ENCODE data around the gene DPAGT1.
"Not testable (repeated sequence)": the region's sequence is repeated elsewhere in the genome, so short reads cannot be mapped to it uniquely, and the experiment has no call there.

The DPAGT1 gene

DNA sequence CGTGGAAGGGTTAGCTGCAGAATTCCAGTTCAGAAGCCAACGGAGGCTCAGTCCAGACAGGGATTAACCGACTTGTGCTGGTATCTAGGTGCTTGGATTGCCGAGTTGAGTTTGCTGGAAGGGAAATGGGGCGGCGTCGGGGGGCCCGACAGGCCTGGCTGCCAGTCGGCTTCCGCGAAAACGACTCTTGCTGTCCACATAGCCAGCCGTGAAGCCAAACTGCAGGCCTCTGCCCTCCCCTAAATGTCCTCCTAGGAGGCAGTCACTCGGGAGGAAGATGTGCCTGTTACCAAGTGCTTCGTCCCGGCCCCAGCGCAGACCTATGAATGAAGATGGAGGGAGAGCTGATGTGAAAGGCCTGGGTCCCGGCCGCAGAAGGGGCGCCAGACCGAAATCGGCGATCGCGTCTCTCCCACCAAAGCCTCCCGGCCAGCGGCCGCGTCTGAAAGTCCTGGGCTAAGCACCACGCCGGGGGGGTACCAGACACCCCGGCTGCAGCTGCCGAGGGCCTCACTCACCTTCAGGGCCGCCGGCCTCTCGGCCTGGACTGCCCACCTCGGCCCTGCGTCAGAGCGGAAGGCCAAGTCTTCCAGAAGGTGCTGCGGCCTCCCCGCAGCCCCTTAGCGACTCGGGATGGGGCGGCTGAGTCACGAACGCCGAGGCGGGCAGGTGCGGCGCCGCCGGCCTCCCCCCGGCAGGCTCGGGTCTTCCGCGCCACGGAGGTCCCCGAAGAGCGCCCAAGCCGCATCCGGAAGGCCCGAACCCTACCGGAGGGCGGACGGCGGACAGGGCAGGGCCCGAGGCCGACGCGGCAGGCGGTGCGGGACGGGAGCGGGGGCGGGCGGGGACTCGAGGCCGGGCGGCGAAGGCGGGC, 7.5 kb downstream of the DPAGT1 start:
- DNase-seq (ENCODE audit: low read depth in 2 of 2) = no peak

- no peak for DNase-seq (ENCODE audit: low read depth in 2 of 2)
These were observed 8.5 kb downstream of the DPAGT1 start for GRCh38 chr11:119092880-119093842.

DNA sequence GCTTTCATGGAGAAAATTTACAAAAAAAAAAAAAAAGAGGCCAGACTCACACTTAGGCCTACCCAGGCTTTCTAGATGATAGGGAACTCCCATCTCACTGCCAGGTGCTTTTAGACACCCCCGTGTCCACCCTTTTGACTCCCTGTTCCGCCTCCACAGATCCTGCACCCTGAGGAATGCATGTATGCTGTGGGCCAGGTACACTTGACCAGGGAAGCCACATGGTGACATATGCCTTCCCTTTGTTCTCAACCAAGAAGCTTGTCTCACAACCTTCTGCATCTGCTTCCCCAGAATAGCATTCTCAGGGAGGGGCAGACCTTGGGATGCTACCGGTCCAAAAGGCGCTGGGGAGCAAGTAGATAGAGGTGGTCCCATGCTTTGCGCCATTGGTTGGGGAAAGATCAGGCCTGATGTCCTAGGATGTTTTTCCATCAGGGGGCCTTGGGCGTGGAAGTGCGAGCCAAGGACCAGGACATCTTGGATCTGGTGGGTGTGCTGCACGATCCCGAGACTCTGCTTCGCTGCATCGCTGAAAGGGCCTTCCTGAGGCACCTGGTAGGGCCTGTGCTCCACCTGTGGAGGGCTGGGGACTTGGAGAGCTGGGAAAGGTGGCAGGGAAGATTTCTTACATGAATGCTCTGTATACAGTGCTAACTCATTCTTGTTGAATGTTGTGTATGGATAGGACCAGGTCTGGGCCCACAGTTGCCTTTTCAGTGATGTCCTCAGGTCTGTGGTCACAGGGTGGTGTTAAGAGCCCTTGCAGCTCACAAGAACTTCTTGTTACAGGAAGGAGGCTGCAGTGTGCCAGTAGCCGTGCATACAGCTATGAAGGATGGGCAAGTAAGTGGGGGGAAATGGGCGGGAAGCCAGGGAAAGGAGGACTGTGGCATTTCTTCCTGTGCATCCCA, 9.4 kb downstream of the DPAGT1 start:
- DNase-seq (ENCODE audit: low read depth in 2 of 2) = no peak

DNA sequence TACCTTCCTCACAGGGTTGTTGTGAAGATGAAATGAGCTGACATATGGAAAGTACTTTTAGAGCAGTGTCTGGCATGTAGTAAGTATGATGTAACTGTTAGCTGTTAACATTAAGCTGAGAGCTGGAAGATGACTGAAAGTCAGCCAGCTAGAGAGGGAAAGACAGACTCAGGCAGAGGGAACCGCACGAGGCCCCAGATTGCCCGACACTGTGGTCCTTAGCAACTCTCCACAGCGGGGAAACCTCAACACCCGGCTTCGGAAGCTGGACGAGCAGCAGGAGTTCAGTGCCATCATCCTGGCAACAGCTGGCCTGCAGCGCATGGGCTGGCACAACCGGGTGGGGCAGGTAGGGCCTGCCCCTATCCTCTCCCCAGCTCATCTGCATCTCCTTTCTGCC, 10.5 kb downstream of the DPAGT1 start:
- DNase-seq (ENCODE audit: low read depth in 2 of 2) = no peak

GRCh38 chr11:119089319-119089718, 12.3 kb downstream of the DPAGT1 start:
- DNase-seq (ENCODE audit: low read depth in 2 of 2) = no peak

DNA sequence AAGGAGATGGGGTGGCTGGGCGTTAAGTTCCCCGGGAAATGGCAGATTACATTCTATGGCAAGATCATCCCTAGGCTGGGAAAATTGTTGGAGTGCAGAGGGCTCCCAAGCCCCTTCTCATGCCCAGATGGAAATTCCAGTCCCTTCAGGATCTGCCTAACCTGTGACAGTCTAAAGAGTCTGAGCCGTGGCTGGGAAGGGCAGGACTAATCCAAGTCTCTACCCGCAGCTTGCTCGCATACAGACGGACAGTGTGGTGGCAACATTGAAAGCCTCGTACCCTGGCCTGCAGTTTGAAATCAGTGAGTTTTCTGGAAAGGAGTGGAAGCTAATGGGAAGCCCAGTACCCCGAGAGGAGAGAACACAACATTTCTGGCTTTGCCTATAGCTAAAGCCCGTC, 13.2 kb downstream of the DPAGT1 start:
- no peak for DNase-seq (ENCODE audit: low read depth in 2 of 2)

- no peak for DNase-seq (ENCODE audit: low read depth in 2 of 2)
These were observed 13.9 kb downstream of the DPAGT1 start for GRCh38 chr11:119087747-119088241.

DNA sequence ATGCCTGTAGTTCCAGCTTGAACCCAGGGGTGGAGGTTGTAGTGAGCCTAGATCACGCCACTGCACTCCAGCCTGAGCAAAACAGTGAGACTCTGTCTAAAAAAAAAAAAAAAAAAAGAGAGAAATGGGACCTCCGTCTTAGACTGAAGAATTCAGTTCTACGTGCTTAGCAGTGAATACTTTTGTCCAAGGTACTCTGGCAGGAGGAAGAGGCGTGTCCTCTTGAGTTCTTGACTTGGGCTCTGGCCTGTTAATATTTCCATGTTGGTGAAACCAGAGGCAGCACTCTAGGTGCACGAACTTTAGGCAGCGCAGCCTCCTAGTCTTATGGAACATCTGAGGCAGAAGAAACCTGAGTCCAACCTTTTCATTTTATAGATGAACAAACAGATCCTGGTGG, 14.5 kb downstream of the DPAGT1 start:
- no peak for DNase-seq (ENCODE audit: low read depth in 2 of 2)

- DNase-seq (ENCODE audit: low read depth in 2 of 2) = no peak
These were observed 16.2 kb downstream of the DPAGT1 start for GRCh38 chr11:119085437-119085847.

DNA sequence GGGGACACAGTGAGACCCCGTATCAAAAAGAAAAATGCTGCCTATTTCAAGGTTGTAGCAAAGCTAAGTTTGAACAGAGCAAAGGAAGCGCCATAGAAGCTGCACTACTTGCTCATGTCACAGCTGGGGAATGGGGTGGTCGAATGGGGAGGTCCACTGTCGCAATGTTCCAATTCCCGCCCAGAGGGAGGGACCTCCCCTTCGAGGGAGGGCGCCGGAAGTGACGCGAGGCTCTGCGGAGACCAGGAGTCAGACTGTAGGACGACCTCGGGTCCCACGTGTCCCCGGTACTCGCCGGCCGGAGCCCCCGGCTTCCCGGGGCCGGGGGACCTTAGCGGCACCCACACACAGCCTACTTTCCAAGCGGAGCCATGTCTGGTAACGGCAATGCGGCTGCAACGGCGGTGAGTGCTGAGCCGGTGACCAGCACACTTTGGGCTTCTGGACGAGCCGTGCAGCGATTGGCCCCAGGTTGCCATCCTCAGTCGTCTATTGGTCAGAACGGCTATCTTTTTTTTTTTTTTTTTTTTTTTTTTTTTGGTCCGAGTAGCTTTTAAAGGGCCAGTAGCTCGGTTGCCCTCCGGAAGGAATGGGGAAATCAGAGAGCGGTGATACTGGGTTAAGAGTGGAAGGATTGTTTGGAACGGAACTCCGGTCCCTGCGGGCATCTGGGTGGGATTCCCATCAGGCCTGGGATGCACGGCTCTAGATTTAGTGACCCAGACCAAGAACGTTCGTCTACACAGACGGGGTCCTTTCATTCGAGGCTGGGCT, 16.8 kb downstream of the DPAGT1 start, which contains the start of gene HMBS:
Gene HMBS, plus strand, starts transcription at position 219 of the 774 bp plus-strand sequence. Its CDS starts 153 bp downstream, at position 372.
- DNase-seq (ENCODE audit: low read depth in 2 of 2) = peak; percentile 83 to 86

GRCh38 chr11:119081682-119082260, 19.9 kb downstream of the DPAGT1 start:
- DNase-seq (ENCODE audit: low read depth in 2 of 2) = no peak

DNA sequence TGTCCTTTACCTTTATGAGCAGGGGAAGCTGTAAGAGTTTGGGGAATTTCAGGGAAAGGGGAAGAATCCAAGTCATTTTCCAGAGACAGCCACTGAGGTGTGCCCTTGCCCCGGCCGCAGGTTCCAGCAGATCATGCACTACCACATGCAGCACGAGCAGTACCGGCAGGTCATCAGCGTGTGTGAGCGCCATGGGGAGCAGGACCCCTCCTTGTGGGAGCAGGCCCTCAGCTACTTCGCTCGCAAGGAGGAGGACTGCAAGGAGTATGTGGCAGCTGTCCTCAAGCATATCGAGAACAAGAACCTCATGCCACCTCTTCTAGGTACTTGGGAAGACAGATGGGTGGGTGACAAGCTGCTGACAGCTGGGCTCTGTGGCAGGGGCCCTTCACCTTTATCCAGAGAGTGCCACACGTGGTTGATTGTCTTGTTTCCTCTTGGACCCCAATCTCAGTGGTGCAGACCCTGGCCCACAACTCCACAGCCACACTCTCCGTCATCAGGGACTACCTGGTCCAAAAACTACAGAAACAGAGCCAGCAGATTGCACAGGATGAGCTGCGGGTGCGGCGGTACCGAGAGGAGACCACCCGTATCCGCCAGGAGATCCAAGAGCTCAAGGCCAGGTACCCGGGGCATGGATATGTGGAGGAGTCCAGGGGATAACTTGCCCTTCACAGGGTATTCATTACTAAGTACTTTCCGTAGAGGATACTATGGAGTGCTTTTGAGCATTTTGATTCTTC, 22.8 kb downstream of the DPAGT1 start:
- no peak for DNase-seq (ENCODE audit: low read depth in 2 of 2)

DNA sequence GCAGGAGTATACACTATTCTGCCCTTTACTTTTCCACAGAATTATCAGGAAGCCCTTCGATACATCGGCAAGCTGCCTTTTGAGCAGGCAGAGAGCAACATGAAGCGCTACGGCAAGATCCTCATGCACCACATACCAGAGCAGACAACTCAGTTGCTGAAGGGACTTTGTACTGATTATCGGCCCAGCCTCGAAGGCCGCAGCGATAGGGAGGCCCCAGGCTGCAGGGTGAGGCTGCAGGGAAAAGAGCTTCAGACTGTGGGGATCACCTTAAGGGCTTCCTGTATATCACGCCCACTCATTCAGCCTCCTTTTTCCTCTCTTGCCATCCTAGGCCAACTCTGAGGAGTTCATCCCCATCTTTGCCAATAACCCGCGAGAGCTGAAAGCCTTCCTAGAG, 23.8 kb downstream of the DPAGT1 start:
- DNase-seq (ENCODE audit: low read depth in 2 of 2) = no peak

- peak; percentile 98 to 99 for DNase-seq (ENCODE audit: low read depth in 2 of 2)
These were observed 34.1 kb downstream of the DPAGT1 start, which contains the start of gene VPS11 for GRCh38 chr11:119067371-119068222. VPS11 (plus strand) TSS chr11:119067818; CDS start chr11:119067824, 6 bp downstream.

DNA sequence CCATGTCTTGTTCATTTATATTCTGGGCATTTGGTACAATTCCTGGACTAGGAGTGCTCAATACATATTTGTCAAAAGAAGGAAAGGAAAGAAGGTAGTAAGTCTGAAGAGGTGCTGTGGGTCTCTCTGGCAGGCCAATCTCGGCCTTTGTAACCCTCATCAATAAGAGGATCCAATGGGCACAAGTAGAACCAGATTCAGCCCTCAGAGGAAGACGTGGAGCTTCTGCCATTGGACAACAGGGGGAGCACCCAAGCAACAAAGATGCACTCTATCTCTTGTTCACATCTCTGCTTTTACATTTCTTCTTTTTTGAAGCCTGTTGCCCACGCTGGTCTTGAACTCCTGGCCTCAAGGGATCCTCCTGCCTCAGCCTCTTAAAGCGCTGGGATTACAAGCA, 36.3 kb downstream of the DPAGT1 start:
- DNase-seq (ENCODE audit: low read depth in 2 of 2) = no peak

DNA sequence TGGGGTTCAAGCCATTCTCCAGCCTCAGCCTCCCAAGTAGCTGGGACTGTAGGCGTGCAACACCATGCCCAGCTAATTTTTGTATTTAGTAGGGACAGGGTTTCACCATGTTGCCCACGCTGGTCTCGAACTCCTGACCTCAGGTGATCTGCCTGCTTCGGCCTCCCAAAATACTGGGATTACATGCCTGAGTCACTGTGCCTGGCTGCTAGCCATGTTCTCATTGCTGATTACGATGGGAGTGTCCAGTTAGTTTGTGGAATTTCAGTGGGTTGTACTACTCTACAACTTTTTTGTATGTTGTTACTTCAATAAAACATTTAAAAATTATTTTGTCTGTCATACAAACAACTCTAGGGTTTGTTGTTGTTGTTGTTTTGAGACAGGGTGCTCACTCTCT, 38.9 kb downstream of the DPAGT1 start:
- no peak for DNase-seq (ENCODE audit: low read depth in 2 of 2)

- DNase-seq (ENCODE audit: low read depth in 2 of 2) = no peak
These were observed 40.4 kb downstream of the DPAGT1 start for GRCh38 chr11:119061256-119061655.

- not testable (repeated sequence) for DNase-seq (ENCODE audit: low read depth in 2 of 2)
These were observed 42.5 kb downstream of the DPAGT1 start for GRCh38 chr11:119059128-119059527.
